AG04450 (cell line): Measurements from ENCODE around the gene PROKR2. TPM values are rescaled to one million over a fixed set of nuclear protein-coding genes. Genes with fewer than 3 reads are reported as not detected.

Source experiments
- CTCF ChIA-PET: fragments of 300-600, 350-600 bp; formaldehyde crosslinking; extraction: SDS; loops from one replicate; lab custom pipeline; 2022; ENCODE audit warnings: antibody characterized with exemption, inconsistent platforms; lab: Charles Lee
- POLR2A ChIA-PET: fragments of 350-600 bp; formaldehyde crosslinking; extraction: SDS; loops from one replicate; lab custom pipeline; 2021; ENCODE audit warnings: antibody characterized with exemption, inconsistent platforms; lab: Yijun Ruan, JAX
- DNase-seq: peaks from one replicate; pipeline ENCODE4 v3.0.0-alpha.2; 2011; ENCODE audit warnings: low read depth, low spot score
- H3K27ac ChIP-seq: one replicate; pipeline ENCODE4 v1.5.1; 2012; ENCODE audit warnings: low read depth, low read length, control low read depth
- H3K27me3 ChIP-seq: one replicate; pipeline ENCODE4 v1.6.0; 2012; ENCODE audit warnings: low read length; ENCODE audit not compliant: control insufficient read depth, insufficient read depth
- H3K4me3 ChIP-seq: 2 replicates; pipeline ENCODE4 v1.5.1; 2011; ENCODE audit warnings: mild to moderate bottlenecking, low read depth, low read length, control low read depth
- H3K9me3 ChIP-seq: 2 replicates; pipeline ENCODE4 v1.5.1; 2012; ENCODE audit warnings: low read length; ENCODE audit not compliant: control insufficient read depth, insufficient read depth
- polyA plus RNA-seq: library from polyadenylated mRNA; depleted of rRNA; stranded (reverse); fragments of >200 nt; gene quantifications from 2 replicates; pipeline ENCODE4 v1.2.3, GENCODE V29; 2011
- TF ChIP-seq, protein P1 (sequence below): IDR thresholded peaks from 2 replicates; pipeline ENCODE4 v1.5.1; 2011; ENCODE audit warnings: low read depth, low read length, control low read depth, inconsistent platforms

PROKR2 gene
- polyA plus RNA-seq, 1 experiment = not detected

DNA sequence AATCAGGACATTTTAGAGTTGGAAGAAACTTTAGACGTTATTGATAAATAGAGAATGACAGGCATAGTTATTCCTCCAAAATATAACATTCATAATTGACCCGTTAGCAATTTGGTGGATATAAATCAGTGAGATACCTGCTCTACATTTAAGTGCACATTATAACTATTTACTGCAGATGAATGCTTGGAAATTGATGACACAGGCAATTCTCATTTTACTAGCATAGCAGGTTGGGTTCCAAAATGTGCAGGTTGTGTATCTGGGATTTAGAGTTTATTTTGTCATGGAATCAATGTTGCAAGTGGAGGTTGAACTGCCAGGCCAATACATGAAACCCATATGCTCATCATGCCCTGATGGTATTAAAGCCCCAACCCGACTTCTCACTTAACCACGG, 44.4 kb upstream of the PROKR2 start:
- H3K9me3 ChIP-seq = no peaks in the 10 kb centered on the region
- POLR2A ChIA-PET = no interaction called here
- H3K4me3 ChIP-seq = no peak overlapping the region
- TF ChIP-seq, protein P1, sequence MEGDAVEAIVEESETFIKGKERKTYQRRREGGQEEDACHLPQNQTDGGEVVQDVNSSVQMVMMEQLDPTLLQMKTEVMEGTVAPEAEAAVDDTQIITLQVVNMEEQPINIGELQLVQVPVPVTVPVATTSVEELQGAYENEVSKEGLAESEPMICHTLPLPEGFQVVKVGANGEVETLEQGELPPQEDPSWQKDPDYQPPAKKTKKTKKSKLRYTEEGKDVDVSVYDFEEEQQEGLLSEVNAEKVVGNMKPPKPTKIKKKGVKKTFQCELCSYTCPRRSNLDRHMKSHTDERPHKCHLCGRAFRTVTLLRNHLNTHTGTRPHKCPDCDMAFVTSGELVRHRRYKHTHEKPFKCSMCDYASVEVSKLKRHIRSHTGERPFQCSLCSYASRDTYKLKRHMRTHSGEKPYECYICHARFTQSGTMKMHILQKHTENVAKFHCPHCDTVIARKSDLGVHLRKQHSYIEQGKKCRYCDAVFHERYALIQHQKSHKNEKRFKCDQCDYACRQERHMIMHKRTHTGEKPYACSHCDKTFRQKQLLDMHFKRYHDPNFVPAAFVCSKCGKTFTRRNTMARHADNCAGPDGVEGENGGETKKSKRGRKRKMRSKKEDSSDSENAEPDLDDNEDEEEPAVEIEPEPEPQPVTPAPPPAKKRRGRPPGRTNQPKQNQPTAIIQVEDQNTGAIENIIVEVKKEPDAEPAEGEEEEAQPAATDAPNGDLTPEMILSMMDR = no peak
- CTCF ChIA-PET = no interaction called here
- no peak for DNase-seq
- H3K27ac ChIP-seq = no peak overlapping the region
- no peaks in the 10 kb centered on the region for H3K27me3 ChIP-seq

GRCh38 chr20:5357946-5358345, 41.2 kb upstream of the PROKR2 start:
- H3K4me3 ChIP-seq = no peak overlapping the region
- no peaks in the 10 kb centered on the region for H3K9me3 ChIP-seq
- no peaks in the 10 kb centered on the region for H3K27me3 ChIP-seq
- DNase-seq = no peak
- POLR2A ChIA-PET = no interaction called here
- TF ChIP-seq, protein P1 = no peak
- H3K27ac ChIP-seq = no peak overlapping the region
- CTCF ChIA-PET = no interaction called here

DNA sequence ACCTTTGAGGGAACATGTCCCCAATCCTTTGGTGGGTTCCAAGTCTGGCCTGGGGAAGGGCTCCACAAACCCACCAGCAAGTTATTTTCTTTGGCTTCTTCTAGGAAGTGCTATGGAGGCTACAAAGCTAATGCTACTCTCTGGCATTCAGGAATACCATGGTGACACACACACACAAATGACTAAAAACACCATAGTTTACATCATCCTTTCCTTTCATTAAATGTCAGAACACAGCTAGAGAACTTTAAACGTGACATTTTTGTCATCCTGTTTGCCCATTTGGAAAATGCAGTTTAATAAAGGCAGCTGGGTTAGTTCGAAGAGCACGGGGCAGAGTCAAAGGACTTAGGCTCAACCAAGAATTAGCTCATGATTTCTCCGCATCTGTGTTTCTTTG, 40.2 kb upstream of the PROKR2 start:
- H3K27ac ChIP-seq = no peak overlapping the region
- TF ChIP-seq, protein P1 = no peak
- POLR2A ChIA-PET = no interaction called here
- H3K27me3 ChIP-seq = no peaks in the 10 kb centered on the region
- no peak overlapping the region for H3K4me3 ChIP-seq
- CTCF ChIA-PET = interaction anchor here (0.6 to 0.7 kb wide), 2 partner anchors 18 to 73 kb away, joined by 3 read pairs; no protein-coding TSS in a partner anchor
- no peaks in the 10 kb centered on the region for H3K9me3 ChIP-seq
- DNase-seq = no peak

- ChIA-PET CTCF (no interaction called here), POLR2A (no interaction called here)
- H3K9me3 ChIP-seq = no peaks in the 10 kb centered on the region
- no peaks in the 10 kb centered on the region for H3K27me3 ChIP-seq
- no peak for DNase-seq
- no peak overlapping the region for H3K27ac ChIP-seq
- TF ChIP-seq, protein P1 = no peak
- no peak overlapping the region for H3K4me3 ChIP-seq
Measured at GRCh38 chr20:5354901-5355300, 38.1 kb upstream of the PROKR2 start.

- TF ChIP-seq, protein P1 = no peak
- CTCF ChIA-PET = no interaction called here
- DNase-seq = no peak
- Histone ChIP-seq H3K9me3 (no peaks in the 10 kb centered on the region), H3K27me3 (no peaks in the 10 kb centered on the region), H3K4me3 (no peak overlapping the region), H3K27ac (peak overlapping the region; percentile 21)
- POLR2A ChIA-PET = no interaction called here
Measured at GRCh38 chr20:5353624-5354496, 37.1 kb upstream of the PROKR2 start.
